WTC11 (cell line): ENCODE data around the gene ASCL3. TPM values are rescaled to one million over a fixed set of nuclear protein-coding genes. Genes with fewer than 3 reads are reported as not detected.

Experiments used
- ATAC-seq: fragments of 200-7000 bp; cut with Tn5 transposase; 2 replicates; pipeline ENCODE4 v1.10.0; 2021; ENCODE audit warnings: mild to moderate bottlenecking, moderate library complexity
- CTCF ChIA-PET: fragments of 300-600 bp; sonication (Branson Sonifier 250); formaldehyde crosslinking; loops from one replicate; lab custom pipeline; 2021; ENCODE audit warnings: antibody characterized with exemption; lab: Charles Lee
- POLR2A ChIA-PET: fragments of 350-600 bp; sonication (Branson Sonifier 250); formaldehyde crosslinking; loops from one replicate; lab custom pipeline; 2021; ENCODE audit warnings: antibody characterized with exemption; lab: Charles Lee
- DNase-seq: peaks from one replicate; pipeline ENCODE4 v3.0.0; 2021; ENCODE audit warnings: low spot score
- H3K27ac Mint-ChIP-seq: 2 replicates; pipeline ENCODE4 v1.8.0; 2021; ENCODE audit warnings: mixed read lengths
- H3K27me3 Mint-ChIP-seq: 2 replicates; pipeline ENCODE4 v1.8.0; 2021; ENCODE audit warnings: low read depth, mild to moderate bottlenecking, moderate library complexity, mixed read lengths
- H3K36me3 Mint-ChIP-seq: 2 replicates; pipeline ENCODE4 v1.8.0; 2021; ENCODE audit warnings: mixed read lengths
- H3K4me1 Mint-ChIP-seq: 2 replicates; pipeline ENCODE4 v1.8.0; 2022; ENCODE audit warnings: mixed read lengths
- H3K4me3 Mint-ChIP-seq: 2 replicates; pipeline ENCODE4 v1.8.0; 2021; ENCODE audit warnings: mild to moderate bottlenecking, moderate library complexity, mixed read lengths
- H3K9me3 Mint-ChIP-seq: 2 replicates; pipeline ENCODE4 v1.8.0; 2021; ENCODE audit warnings: mixed read lengths
- ARID4B ChIP-seq: sonication (generic); formaldehyde crosslinking; IDR thresholded peaks from 2 replicates; pipeline ENCODE4 v1.8.0; 2023; ENCODE audit warnings: missing genetic modification reagents, mild to moderate bottlenecking, borderline replicate concordance
- CREM ChIP-seq: sonication (generic); formaldehyde crosslinking; IDR thresholded peaks from 2 replicates; pipeline ENCODE4 v1.8.1; 2022; ENCODE audit warnings: mild to moderate bottlenecking, missing genetic modification reagents, moderate library complexity
- ELF4 ChIP-seq: sonication (generic); formaldehyde crosslinking; IDR thresholded peaks from 2 replicates; pipeline ENCODE4 v1.8.1; 2022; ENCODE audit warnings: low read depth, mild to moderate bottlenecking, moderate library complexity, missing genetic modification reagents
- ERG ChIP-seq: fragments of 250-450 bp; sonication (Bioruptor Pico); IDR thresholded peaks from 2 replicates; pipeline ENCODE4 v1.8.0; 2021; ENCODE audit warnings: mild to moderate bottlenecking
- FOXK1 ChIP-seq: sonication (generic); formaldehyde crosslinking; IDR thresholded peaks from 2 replicates; pipeline ENCODE4 v1.8.0; 2022; ENCODE audit warnings: mild to moderate bottlenecking, moderate library complexity, missing genetic modification reagents
- FOXP1 ChIP-seq: sonication (generic); formaldehyde crosslinking; IDR thresholded peaks from 2 replicates; pipeline ENCODE4 v1.8.0; 2022; ENCODE audit warnings: missing genetic modification reagents, mild to moderate bottlenecking, moderate library complexity, borderline replicate concordance
- GRHL2 ChIP-seq: fragments of 250-450 bp; sonication (Bioruptor Pico); IDR thresholded peaks from 2 replicates; pipeline ENCODE4 v1.8.0; 2022; ENCODE audit warnings: mild to moderate bottlenecking, moderate library complexity; ENCODE audit not compliant: insufficient replicate concordance, severe bottlenecking
- MXD4 ChIP-seq: fragments of 250-450 bp; sonication (Bioruptor Pico); IDR thresholded peaks from 2 replicates; pipeline ENCODE4 v1.8.0; 2021; ENCODE audit warnings: mild to moderate bottlenecking, moderate library complexity, borderline replicate concordance
- NFE2L1 ChIP-seq: sonication (generic); formaldehyde crosslinking; IDR thresholded peaks from 2 replicates; pipeline ENCODE4 v1.8.1; 2023; ENCODE audit warnings: missing genetic modification reagents
- NR2C2 ChIP-seq: sonication (generic); formaldehyde crosslinking; IDR thresholded peaks from 2 replicates; pipeline ENCODE4 v1.8.0; 2022; ENCODE audit warnings: mild to moderate bottlenecking, missing genetic modification reagents
- TEAD1 ChIP-seq: sonication (generic); formaldehyde crosslinking; IDR thresholded peaks from 2 replicates; pipeline ENCODE4 v1.8.0; 2022; ENCODE audit warnings: mild to moderate bottlenecking, missing genetic modification reagents
- ZNF396 ChIP-seq: fragments of 250-450 bp; sonication (Bioruptor Pico); IDR thresholded peaks from 2 replicates; pipeline ENCODE4 v1.8.0; 2021; ENCODE audit warnings: mild to moderate bottlenecking, moderate library complexity, borderline replicate concordance
- ZNF416 ChIP-seq: fragments of 250-450 bp; sonication (Bioruptor Pico); IDR thresholded peaks from 2 replicates; pipeline ENCODE4 v1.9.0; 2021; ENCODE audit warnings: mild to moderate bottlenecking, inconsistent platforms
- ZSCAN18 ChIP-seq: fragments of 250-450 bp; sonication (Bioruptor Pico); IDR thresholded peaks from 2 replicates; pipeline ENCODE4 v2.1.2; 2022; ENCODE audit warnings: mild to moderate bottlenecking, moderate library complexity
- total RNA-seq: library from RNA; stranded (reverse); gene quantifications from 3 replicates; pipeline ENCODE4 v1.2.3, GENCODE V29; 2021
- TF ChIP-seq, protein P1 (sequence below): sonication (generic); formaldehyde crosslinking; IDR thresholded peaks from 2 replicates; pipeline ENCODE4 v1.8.1; 2023; ENCODE audit warnings: mild to moderate bottlenecking, missing genetic modification reagents
- TF ChIP-seq, protein P2 (sequence below): sonication (generic); formaldehyde crosslinking; conservative IDR thresholded peaks from 2 replicates; pipeline ENCODE4 v1.8.1; 2023; ENCODE audit warnings: mild to moderate bottlenecking, low read depth, missing genetic modification reagents, moderate library complexity
- TF ChIP-seq, protein P3 (sequence below): sonication (generic); formaldehyde crosslinking; IDR thresholded peaks from 2 replicates; pipeline ENCODE4 v1.8.0; 2022; ENCODE audit warnings: mild to moderate bottlenecking, missing genetic modification reagents
- TF ChIP-seq, protein P4 (sequence below): sonication (generic); formaldehyde crosslinking; IDR thresholded peaks from 2 replicates; pipeline ENCODE4 v1.8.1; 2023; ENCODE audit warnings: mild to moderate bottlenecking, missing genetic modification reagents
- TF ChIP-seq, protein P5 (sequence below): sonication (generic); formaldehyde crosslinking; IDR thresholded peaks from 2 replicates; pipeline ENCODE4 v1.8.0; 2022; ENCODE audit warnings: mild to moderate bottlenecking, missing genetic modification reagents

ASCL3 gene
- total RNA-seq, 1 experiment from 2014 or later, result not detected

- TF ChIP-seq ARID4B, result no peak
- TF ChIP-seq TEAD1, result no peak
- no peak for TF ChIP-seq FOXK1 (CRISPR knock-in tag)
- no peak for TF ChIP-seq FOXP1 (CRISPR knock-in tag)
- no peak for TF ChIP-seq CREM
- TF ChIP-seq, protein P1, sequence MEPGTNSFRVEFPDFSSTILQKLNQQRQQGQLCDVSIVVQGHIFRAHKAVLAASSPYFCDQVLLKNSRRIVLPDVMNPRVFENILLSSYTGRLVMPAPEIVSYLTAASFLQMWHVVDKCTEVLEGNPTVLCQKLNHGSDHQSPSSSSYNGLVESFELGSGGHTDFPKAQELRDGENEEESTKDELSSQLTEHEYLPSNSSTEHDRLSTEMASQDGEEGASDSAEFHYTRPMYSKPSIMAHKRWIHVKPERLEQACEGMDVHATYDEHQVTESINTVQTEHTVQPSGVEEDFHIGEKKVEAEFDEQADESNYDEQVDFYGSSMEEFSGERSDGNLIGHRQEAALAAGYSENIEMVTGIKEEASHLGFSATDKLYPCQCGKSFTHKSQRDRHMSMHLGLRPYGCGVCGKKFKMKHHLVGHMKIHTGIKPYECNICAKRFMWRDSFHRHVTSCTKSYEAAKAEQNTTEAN (CRISPR knock-in tag), result no peak
- TF ChIP-seq, protein P2, sequence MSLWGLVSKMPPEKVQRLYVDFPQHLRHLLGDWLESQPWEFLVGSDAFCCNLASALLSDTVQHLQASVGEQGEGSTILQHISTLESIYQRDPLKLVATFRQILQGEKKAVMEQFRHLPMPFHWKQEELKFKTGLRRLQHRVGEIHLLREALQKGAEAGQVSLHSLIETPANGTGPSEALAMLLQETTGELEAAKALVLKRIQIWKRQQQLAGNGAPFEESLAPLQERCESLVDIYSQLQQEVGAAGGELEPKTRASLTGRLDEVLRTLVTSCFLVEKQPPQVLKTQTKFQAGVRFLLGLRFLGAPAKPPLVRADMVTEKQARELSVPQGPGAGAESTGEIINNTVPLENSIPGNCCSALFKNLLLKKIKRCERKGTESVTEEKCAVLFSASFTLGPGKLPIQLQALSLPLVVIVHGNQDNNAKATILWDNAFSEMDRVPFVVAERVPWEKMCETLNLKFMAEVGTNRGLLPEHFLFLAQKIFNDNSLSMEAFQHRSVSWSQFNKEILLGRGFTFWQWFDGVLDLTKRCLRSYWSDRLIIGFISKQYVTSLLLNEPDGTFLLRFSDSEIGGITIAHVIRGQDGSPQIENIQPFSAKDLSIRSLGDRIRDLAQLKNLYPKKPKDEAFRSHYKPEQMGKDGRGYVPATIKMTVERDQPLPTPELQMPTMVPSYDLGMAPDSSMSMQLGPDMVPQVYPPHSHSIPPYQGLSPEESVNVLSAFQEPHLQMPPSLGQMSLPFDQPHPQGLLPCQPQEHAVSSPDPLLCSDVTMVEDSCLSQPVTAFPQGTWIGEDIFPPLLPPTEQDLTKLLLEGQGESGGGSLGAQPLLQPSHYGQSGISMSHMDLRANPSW (CRISPR knock-in tag), result no peak
- TF ChIP-seq ELF4 (CRISPR knock-in tag), result no peak
Measured at GRCh38 chr11:8948886-8949285, 6.1 kb upstream of the ASCL3 start (continued).

DNA sequence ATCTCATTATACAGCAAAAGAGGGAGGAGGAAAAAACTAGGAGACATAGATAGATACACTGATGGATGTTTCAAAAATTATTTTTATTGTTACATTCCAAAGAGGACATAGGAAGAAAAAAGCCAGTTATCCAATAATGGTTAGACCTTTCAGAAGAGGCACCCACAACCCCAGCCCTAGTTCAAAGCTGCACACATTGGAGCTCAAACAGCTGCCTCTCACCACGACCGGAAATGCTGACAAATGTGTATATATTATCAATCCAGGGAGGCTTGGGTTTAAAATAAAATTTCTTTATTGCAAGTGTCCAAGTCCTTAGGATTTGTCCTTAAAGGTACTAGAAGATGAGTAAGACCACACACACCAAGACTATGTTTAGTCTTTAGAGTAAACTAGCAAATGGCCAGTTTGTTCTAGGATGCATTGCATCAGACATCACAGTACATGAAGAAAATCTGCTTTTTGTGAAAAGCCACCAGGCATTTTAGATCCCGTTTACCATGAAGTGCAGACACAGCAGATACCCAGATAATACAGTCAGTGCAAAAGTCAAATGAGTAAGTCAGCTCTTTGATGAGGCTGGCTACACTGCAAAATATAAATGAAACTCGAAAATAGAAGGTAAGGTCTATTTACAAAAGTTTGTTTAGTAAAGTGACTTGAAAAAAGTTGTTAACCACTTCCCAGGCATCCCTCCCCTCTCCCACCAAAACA, 4.6 kb upstream of the ASCL3 start:
- H3K36me3 Mint-ChIP-seq, result peaks cover 5% of the 10 kb centered on the region; the same call in 1 of the 2 replicates
- no peaks in the 10 kb centered on the region for H3K27me3 Mint-ChIP-seq
- no peak for DNase-seq
- H3K4me1 Mint-ChIP-seq, result peaks cover 7% of the 10 kb centered on the region; the same call in 1 of the 2 replicates
- H3K27ac Mint-ChIP-seq, result no peak overlapping the region
- POLR2A ChIA-PET, result no interaction called here
- H3K9me3 Mint-ChIP-seq, result peaks cover 11% of the 10 kb centered on the region
- CTCF ChIA-PET, result no interaction called here
- no peak overlapping the region for H3K4me3 Mint-ChIP-seq
- ATAC-seq, result no peak
- TF ChIP-seq NFE2L1 (CRISPR knock-in tag) (no peak), ERG (CRISPR knock-in tag) (no peak), ZSCAN18 (CRISPR knock-in tag) (no peak), ZNF396 (CRISPR knock-in tag) (no peak), ELF4 (CRISPR knock-in tag) (no peak), MXD4 (CRISPR knock-in tag) (no peak), ZNF416 (CRISPR knock-in tag) (no peak), GRHL2 (CRISPR knock-in tag) (no peak), NR2C2 (CRISPR knock-in tag) (no peak)
- TF ChIP-seq, protein P3, sequence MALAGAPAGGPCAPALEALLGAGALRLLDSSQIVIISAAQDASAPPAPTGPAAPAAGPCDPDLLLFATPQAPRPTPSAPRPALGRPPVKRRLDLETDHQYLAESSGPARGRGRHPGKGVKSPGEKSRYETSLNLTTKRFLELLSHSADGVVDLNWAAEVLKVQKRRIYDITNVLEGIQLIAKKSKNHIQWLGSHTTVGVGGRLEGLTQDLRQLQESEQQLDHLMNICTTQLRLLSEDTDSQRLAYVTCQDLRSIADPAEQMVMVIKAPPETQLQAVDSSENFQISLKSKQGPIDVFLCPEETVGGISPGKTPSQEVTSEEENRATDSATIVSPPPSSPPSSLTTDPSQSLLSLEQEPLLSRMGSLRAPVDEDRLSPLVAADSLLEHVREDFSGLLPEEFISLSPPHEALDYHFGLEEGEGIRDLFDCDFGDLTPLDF (CRISPR knock-in tag), result no peak
- TF ChIP-seq, protein P4, sequence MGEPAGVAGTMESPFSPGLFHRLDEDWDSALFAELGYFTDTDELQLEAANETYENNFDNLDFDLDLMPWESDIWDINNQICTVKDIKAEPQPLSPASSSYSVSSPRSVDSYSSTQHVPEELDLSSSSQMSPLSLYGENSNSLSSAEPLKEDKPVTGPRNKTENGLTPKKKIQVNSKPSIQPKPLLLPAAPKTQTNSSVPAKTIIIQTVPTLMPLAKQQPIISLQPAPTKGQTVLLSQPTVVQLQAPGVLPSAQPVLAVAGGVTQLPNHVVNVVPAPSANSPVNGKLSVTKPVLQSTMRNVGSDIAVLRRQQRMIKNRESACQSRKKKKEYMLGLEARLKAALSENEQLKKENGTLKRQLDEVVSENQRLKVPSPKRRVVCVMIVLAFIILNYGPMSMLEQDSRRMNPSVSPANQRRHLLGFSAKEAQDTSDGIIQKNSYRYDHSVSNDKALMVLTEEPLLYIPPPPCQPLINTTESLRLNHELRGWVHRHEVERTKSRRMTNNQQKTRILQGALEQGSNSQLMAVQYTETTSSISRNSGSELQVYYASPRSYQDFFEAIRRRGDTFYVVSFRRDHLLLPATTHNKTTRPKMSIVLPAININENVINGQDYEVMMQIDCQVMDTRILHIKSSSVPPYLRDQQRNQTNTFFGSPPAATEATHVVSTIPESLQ (CRISPR knock-in tag), result no peak
- TF ChIP-seq, protein P5, sequence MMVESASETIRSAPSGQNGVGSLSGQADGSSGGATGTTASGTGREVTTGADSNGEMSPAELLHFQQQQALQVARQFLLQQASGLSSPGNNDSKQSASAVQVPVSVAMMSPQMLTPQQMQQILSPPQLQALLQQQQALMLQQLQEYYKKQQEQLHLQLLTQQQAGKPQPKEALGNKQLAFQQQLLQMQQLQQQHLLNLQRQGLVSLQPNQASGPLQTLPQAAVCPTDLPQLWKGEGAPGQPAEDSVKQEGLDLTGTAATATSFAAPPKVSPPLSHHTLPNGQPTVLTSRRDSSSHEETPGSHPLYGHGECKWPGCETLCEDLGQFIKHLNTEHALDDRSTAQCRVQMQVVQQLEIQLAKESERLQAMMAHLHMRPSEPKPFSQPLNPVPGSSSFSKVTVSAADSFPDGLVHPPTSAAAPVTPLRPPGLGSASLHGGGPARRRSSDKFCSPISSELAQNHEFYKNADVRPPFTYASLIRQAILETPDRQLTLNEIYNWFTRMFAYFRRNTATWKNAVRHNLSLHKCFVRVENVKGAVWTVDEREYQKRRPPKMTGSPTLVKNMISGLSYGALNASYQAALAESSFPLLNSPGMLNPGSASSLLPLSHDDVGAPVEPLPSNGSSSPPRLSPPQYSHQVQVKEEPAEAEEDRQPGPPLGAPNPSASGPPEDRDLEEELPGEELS, result no peak
